GM19395 (cell line): ENCODE data around the gene BCAM.

Experiments
- ATAC-seq: cut with Tn5 transposase; IDR thresholded peaks from one replicate; pipeline ENCODE4 v1.9.1; 2021; ENCODE audit warnings: mild to moderate bottlenecking, moderate library complexity; ENCODE audit not compliant: unreplicated experiment

BCAM gene

GRCh38 chr19:44789943-44790483 lies 18.9 kb upstream of the BCAM start:
- no peak for ATAC-seq

- no peak for ATAC-seq
These were observed 16.6 kb upstream of the BCAM start for GRCh38 chr19:44792281-44792680.

- ATAC-seq, result no peak
These were observed 14.3 kb upstream of the BCAM start for GRCh38 chr19:44794610-44795009.

GRCh38 chr19:44795398-44795987 lies 13.4 kb upstream of the BCAM start:
- ATAC-seq, result no peak

GRCh38 chr19:44796701-44797115 lies 12.2 kb upstream of the BCAM start:
- ATAC-seq, result no peak

GRCh38 chr19:44799627-44800346 lies 9.1 kb upstream of the BCAM start:
- no peak for ATAC-seq

- ATAC-seq, result peak; percentile 71
These were observed 8.4 kb upstream of the BCAM start for GRCh38 chr19:44800461-44800860.

- ATAC-seq, result no peak
These were observed 5.2 kb upstream of the BCAM start for GRCh38 chr19:44803442-44804428.

- ATAC-seq, result no peak
These were observed 2.6 kb upstream of the BCAM start for GRCh38 chr19:44806291-44806690.

GRCh38 chr19:44807162-44807561 lies 1.7 kb upstream of the BCAM start:
- ATAC-seq, result no peak

GRCh38 chr19:44807652-44808462 lies 1.0 kb upstream of the BCAM start:
- ATAC-seq, result no peak

GRCh38 chr19:44809577-44810233 lies 802 bp downstream of the BCAM start:
- ATAC-seq, result no peak

- ATAC-seq, result no peak
These were observed 1.6 kb downstream of the BCAM start for GRCh38 chr19:44810234-44811121.

GRCh38 chr19:44811122-44811419 lies 2.2 kb downstream of the BCAM start:
- ATAC-seq, result no peak

- ATAC-seq, result no peak
These were observed 3.3 kb downstream of the BCAM start for GRCh38 chr19:44812142-44812718.

- ATAC-seq, result no peak
These were observed 4.4 kb downstream of the BCAM start for GRCh38 chr19:44813070-44813840.

GRCh38 chr19:44813841-44814470 lies 5.1 kb downstream of the BCAM start:
- no peak for ATAC-seq

GRCh38 chr19:44814517-44814916 lies 5.6 kb downstream of the BCAM start:
- no peak for ATAC-seq
